ENCODE data around the gene C19orf47.

Gene C19orf47

GRCh38 chr19:40284501-40285352 is 63.5 kb downstream of the C19orf47 start, which contains the start of gene AKT2:
Gene AKT2 (minus strand): TSS chr19:40285345. CDS start chr19:40265267, 20,078 bp downstream.
- no peak for TF ChIP-seq CTCF (IDR thresholded peaks at IDR 0.05)

GRCh38 chr19:40284251-40284500 is 64.0 kb downstream of the C19orf47 start:
- no peak for TF ChIP-seq CTCF (IDR thresholded peaks at IDR 0.05)

- no peak for TF ChIP-seq CTCF (IDR thresholded peaks at IDR 0.05)
Measured at GRCh38 chr19:40283414-40284250, 64.6 kb downstream of the C19orf47 start.

- no peak for TF ChIP-seq CTCF (IDR thresholded peaks at IDR 0.05)
Measured at GRCh38 chr19:40282920-40283319, 65.3 kb downstream of the C19orf47 start.

- TF ChIP-seq CTCF (IDR thresholded peaks at IDR 0.05) = no peak
Measured at GRCh38 chr19:40282209-40282580, 66.0 kb downstream of the C19orf47 start.

- TF ChIP-seq CTCF (IDR thresholded peaks at IDR 0.05) = no peak
Measured at GRCh38 chr19:40281381-40282208, 66.6 kb downstream of the C19orf47 start.

GRCh38 chr19:40280608-40281221 is 67.5 kb downstream of the C19orf47 start:
- TF ChIP-seq CTCF (IDR thresholded peaks at IDR 0.05) = no peak
